ENCODE results near the gene ASCL1.

ASCL1 gene

DNA sequence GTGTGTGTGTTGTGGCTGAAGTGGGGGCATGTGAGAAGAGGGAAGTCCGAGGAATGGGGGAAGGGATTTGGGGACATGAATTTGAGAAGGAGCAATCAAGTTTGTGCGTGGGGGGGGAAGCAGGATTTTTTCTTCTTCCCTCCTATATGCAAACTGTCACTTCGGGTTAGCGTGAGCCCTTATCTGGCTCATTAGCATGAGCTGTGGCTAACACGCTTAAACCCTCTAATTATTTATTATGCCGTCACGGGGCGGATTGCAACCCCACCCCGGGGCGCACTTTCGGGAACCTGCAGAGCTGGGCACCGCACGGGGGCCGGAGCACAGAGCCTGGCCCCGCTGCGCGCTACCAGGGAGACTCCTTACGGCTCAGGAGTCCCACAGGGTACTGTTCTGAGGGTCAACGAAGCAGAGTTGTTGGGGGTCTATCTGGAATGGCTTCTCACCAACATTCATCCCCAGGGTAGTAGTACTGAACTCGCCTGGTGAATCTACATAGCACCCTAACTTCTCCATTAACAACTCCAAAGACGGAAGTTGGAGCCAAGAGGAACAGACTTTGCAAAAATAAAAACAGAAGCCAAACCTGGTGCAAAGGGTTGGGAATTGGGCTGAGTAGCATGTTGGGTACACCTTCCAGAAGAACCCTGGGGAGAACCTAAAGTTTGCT, 6.4 kb upstream of the ASCL1 start:
- H3K4me3 ChIP-seq (ENCODE audit: low read length) = no peak overlapping the region
- TF ChIP-seq, protein P1, sequence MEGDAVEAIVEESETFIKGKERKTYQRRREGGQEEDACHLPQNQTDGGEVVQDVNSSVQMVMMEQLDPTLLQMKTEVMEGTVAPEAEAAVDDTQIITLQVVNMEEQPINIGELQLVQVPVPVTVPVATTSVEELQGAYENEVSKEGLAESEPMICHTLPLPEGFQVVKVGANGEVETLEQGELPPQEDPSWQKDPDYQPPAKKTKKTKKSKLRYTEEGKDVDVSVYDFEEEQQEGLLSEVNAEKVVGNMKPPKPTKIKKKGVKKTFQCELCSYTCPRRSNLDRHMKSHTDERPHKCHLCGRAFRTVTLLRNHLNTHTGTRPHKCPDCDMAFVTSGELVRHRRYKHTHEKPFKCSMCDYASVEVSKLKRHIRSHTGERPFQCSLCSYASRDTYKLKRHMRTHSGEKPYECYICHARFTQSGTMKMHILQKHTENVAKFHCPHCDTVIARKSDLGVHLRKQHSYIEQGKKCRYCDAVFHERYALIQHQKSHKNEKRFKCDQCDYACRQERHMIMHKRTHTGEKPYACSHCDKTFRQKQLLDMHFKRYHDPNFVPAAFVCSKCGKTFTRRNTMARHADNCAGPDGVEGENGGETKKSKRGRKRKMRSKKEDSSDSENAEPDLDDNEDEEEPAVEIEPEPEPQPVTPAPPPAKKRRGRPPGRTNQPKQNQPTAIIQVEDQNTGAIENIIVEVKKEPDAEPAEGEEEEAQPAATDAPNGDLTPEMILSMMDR (conservative IDR thresholded peaks at IDR 0.05; ENCODE audit: low read length) = no peak
- DNase-seq (ENCODE audit: low read depth) = no peak

DNA sequence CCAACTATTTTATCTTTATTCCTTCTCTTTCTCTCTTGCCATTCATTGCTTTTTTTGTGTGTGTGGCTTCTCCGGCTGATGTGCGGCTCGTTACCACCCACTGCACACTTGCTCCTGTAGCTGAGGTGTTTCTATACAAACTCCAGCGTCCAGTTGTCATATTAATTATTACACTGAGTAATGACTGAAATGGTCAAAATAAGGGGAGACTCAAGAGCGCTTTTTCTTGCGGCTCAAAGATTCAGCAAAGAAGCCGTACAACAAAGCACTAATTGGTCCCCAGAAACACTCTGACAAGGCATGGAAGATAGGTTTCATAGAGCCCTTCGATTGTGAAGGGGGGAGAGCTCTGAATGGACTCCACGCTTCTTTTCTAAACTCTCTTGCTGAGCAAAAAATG, 5.6 kb upstream of the ASCL1 start:
- TF ChIP-seq, protein P1 (conservative IDR thresholded peaks at IDR 0.05; ENCODE audit: low read length) = no peak
- no peak for DNase-seq (ENCODE audit: low read depth)
- no peak overlapping the region for H3K4me3 ChIP-seq (ENCODE audit: low read length)

DNA sequence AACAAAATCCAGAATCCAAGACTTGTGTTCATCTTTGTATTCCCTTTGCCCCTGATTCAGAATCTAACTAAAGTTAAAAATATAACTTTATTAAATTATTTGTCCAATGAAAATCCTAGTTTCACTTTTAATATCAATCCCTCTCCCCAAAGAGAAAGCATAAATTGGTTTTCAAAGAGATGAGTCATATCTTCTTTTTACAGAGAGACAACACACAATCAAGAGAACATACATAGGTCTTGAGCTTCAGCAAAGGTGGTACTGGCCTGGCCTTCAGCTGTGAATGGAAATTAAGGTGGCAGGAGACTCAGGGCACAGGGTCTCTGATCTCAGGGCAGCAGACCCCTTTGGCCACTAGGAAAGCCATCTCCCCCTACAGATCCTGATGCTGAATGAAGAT, 4.3 kb upstream of the ASCL1 start:
- no peak for DNase-seq (ENCODE audit: low read depth)
- TF ChIP-seq, protein P1 (conservative IDR thresholded peaks at IDR 0.05; ENCODE audit: low read length) = no peak

DNA sequence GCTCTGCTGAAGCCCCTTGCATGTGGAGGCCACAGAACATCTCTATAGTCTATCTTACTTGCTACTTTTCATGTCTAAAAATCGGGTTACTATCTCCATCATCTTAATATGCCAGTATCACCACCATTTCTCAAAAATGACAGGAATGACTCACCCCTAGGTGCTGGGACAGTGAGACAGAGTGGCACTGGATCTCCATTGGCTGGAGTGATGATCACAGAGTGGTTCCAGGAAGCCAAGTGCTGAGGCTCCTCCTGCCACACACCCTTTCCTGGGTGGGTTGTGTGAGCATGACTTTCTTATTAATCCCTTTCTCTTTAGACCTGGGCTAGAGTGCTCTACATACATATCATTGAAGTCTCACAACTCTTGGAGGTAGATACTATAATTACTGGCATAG, 3.3 kb upstream of the ASCL1 start:
- no peak for DNase-seq (ENCODE audit: low read depth)
- H3K4me3 ChIP-seq (ENCODE audit: low read length) = no peak overlapping the region
- TF ChIP-seq, protein P1 (conservative IDR thresholded peaks at IDR 0.05; ENCODE audit: low read length) = no peak

More for the DNA sequence above, 4.3 kb upstream of the ASCL1 start:
- H3K4me3 ChIP-seq (ENCODE audit: low read length) = no peak overlapping the region

DNA sequence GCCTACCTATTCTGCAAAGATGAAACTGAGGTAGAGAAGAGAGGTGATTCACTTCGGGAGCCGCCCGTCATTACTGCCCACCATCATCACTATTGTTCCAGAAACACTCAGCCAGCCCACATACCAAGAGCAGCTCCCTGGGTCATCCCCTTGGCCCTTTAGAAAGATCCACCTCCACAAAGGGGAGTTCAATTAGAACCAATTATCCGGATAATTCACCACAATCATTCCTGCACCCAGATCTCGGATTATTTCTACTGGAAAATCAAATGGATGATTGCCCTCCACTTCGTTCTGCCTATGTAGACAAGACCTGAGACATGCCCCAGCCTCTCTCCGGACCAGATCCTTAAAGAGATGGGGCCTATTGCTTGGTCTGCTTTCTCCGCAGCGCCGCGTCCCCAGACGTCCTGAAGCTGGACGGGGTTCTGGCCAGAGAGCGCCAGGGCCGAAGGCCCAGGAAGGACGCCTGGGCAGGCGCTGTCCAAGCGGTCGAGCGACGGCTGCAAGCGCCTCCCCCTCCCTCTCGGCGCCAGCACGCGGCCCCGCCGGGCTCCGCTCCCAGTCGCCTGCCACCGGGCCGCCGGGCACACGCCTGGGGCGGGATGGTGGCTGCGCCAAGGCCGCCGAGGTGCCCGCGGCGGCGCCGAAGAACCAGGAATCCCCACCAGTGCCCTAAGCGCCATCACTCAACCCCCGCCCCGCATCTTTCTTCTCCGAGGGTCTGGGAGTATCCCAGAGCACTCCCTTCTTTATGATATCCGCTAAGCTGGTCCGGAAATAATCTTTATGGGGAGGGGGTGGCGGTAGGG, 1.3 kb upstream of the ASCL1 start:
- DNase-seq (ENCODE audit: low read depth) = no peak
- TF ChIP-seq, protein P1 (conservative IDR thresholded peaks at IDR 0.05; ENCODE audit: low read length) = no peak
- no peak overlapping the region for H3K4me3 ChIP-seq (ENCODE audit: low read length)

DNA sequence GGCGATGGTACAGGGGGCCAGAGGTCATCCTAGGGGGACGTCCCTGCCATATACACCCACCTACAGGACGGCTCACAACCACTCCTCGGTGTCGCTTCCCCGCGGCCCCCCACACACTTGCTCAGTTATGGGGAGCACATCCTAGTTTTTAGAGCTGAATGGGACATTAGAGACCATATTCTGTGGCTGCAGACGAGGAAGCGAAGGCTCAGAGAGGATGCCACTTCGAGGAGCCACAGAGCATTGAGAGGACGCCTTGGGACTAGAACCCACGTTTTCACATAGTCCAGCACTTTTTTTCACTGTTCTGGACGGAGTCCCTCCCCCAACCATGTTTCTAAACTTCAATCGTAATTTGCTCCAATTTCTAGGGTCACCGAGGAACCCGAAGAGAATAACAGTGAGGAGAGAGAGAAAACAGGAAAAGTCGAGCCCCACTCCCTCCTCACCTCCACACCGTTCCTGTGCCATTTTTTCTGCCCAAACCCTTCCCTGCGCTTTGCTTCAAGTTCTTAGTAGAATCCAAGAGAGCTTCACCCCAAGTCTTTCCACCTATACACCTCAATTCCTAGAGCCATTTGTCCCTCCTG, 641 bp upstream of the ASCL1 start:
- H3K4me3 ChIP-seq (ENCODE audit: low read length) = no peak overlapping the region
- no peak for DNase-seq (ENCODE audit: low read depth)
- TF ChIP-seq, protein P1 (conservative IDR thresholded peaks at IDR 0.05; ENCODE audit: low read length) = no peak
